SK-N-SH (cell line): ENCODE data around the gene DNAH11. TPM values are rescaled to one million over a fixed set of nuclear protein-coding genes. Genes with fewer than 3 reads are reported as not detected.

Source experiments
- CTCF ChIA-PET: fragments of 300-600, 350-600 bp; formaldehyde crosslinking; extraction: SDS; loops from one replicate; lab custom pipeline; 2021; lab: Yijun Ruan, JAX
- POLR2A ChIA-PET: fragments of 350-600 bp; sonication (Branson Sonifier 250); formaldehyde crosslinking; extraction: SDS; loops from one replicate; lab custom pipeline; 2020; ENCODE audit warnings: antibody characterized with exemption, inconsistent platforms; lab: Yijun Ruan, JAX
- DNase-seq: peaks from one replicate; pipeline ENCODE4 v3.0.0; 2012
- H2AFZ ChIP-seq: fragments of 200-600 bp; sonication (generic); 2 replicates; pipeline ENCODE4 v1.8.1; 2016; ENCODE audit warnings: antibody characterized with exemption, mild to moderate bottlenecking, low read depth
- H3F3A ChIP-seq: fragments of 200-600 bp; sonication (generic); replicated peaks from 2 replicates; pipeline ENCODE3; 2016; ENCODE audit warnings: antibody characterized with exemption, mild to moderate bottlenecking; ENCODE audit not compliant: insufficient read depth
- H3K27ac ChIP-seq, 2 experiments: fragments of 200-500 bp in 1 of 2; fragments of 200-600 bp in 1 of 2; sonication (Bioruptor generic) in 1 of 2; sonication (generic), shearing (Covaris generic) in 1 of 2; 2 replicates each; pipeline versions ENCODE4 v1.5.1 to v1.6.1; 2014 to 2016; ENCODE audit warnings: low read depth in 2 of 2, inconsistent platforms in 1 of 2, low read length in 1 of 2, mild to moderate bottlenecking in 1 of 2, mixed read lengths in 1 of 2
- H3K27me3 ChIP-seq: fragments of 200-600 bp; sonication (generic), shearing (Covaris generic); 2 replicates; pipeline ENCODE4 v1.6.1; 2016; ENCODE audit warnings: mixed run types; ENCODE audit not compliant: insufficient read depth
- H3K36me3 ChIP-seq, 2 experiments: fragments of 200-500 bp in 1 of 2; fragments of 200-600 bp in 1 of 2; sonication (Bioruptor generic) in 1 of 2; sonication (generic) in 1 of 2; replicated peaks in 1 of 2; 2 replicates each; pipeline versions ENCODE3 to v1.5.1; 2014 to 2016; ENCODE audit warnings: low read length in 1 of 2, mild to moderate bottlenecking in 1 of 2; ENCODE audit not compliant: insufficient read depth in 2 of 2, control insufficient read depth in 1 of 2
- H3K4me1 ChIP-seq, 2 experiments: fragments of 200-500 bp in 1 of 2; fragments of 200-600 bp in 1 of 2; sonication (Bioruptor generic) in 1 of 2; sonication (generic), shearing (Covaris generic) in 1 of 2; 2 replicates each; pipeline versions ENCODE4 v1.5.1 to v1.6.1; 2014 to 2016; ENCODE audit warnings: low read depth in 1 of 2, low read length in 1 of 2, mixed run types in 1 of 2; ENCODE audit not compliant: insufficient read depth in 2 of 2, control insufficient read depth in 1 of 2
- H3K4me2 ChIP-seq: fragments of 200-600 bp; sonication (generic), shearing (Covaris generic); 2 replicates; pipeline ENCODE4 v1.6.1; 2017; ENCODE audit warnings: mixed run types
- H3K4me3 ChIP-seq, 2 experiments: fragments of 200-500 bp in 1 of 2; fragments of 200-600 bp in 1 of 2; sonication (Bioruptor generic) in 1 of 2; sonication (generic), shearing (Covaris generic) in 1 of 2; 2 replicates each; pipeline versions ENCODE4 v1.5.1 to v1.8.1; 2014 to 2016; ENCODE audit warnings: low read depth in 2 of 2, inconsistent platforms in 1 of 2, low read length in 1 of 2, mild to moderate bottlenecking in 1 of 2, mixed read lengths in 1 of 2, moderate library complexity in 1 of 2
- H3K79me2 ChIP-seq: fragments of 200-600 bp; sonication (generic); 2 replicates; pipeline ENCODE4 v1.8.1; 2017; ENCODE audit warnings: mild to moderate bottlenecking; ENCODE audit not compliant: insufficient read depth
- H3K9ac ChIP-seq: fragments of 200-600 bp; sonication (generic); 2 replicates; pipeline ENCODE4 v1.6.1; 2017; ENCODE audit warnings: mixed run types
- H3K9me2 ChIP-seq: fragments of 200-600 bp; sonication (generic); 2 replicates; pipeline ENCODE4 v1.6.1; 2017; ENCODE audit warnings: mixed run types
- H3K9me3 ChIP-seq: fragments of 200-600 bp; sonication (generic); 2 replicates; pipeline ENCODE4 v1.6.1; 2017; ENCODE audit warnings: mixed run types, mild to moderate bottlenecking, moderate library complexity
- H4K20me1 ChIP-seq: fragments of 200-600 bp; sonication (generic); 2 replicates; pipeline ENCODE4 v1.6.1; 2017; ENCODE audit warnings: mild to moderate bottlenecking, mixed run types; ENCODE audit not compliant: insufficient read depth
- ELF1 ChIP-seq: IDR thresholded peaks from 2 replicates; pipeline ENCODE4 v1.4.0; 2012
- EZH2phosphoT487 ChIP-seq: fragments of 200-600 bp; sonication (generic); IDR thresholded peaks from 2 replicates; pipeline ENCODE4 v1.6.1; 2017; ENCODE audit warnings: low read depth, mixed run types, mild to moderate bottlenecking, antibody characterized with exemption, moderate library complexity, borderline replicate concordance
- MEF2A ChIP-seq: IDR thresholded peaks from 2 replicates; pipeline ENCODE4 v1.4.0; 2012; ENCODE audit warnings: low read depth, borderline replicate concordance
- MXI1 ChIP-seq: IDR thresholded peaks from 2 replicates; pipeline ENCODE4 v1.6.1; 2012; ENCODE audit warnings: mild to moderate bottlenecking, low read depth, low read length, improper control_type of control experiment
- RAD21 ChIP-seq: IDR thresholded peaks from 2 replicates; pipeline ENCODE4 v1.6.1; 2012; ENCODE audit warnings: mild to moderate bottlenecking, low read length
- TAF1 ChIP-seq: IDR thresholded peaks from 2 replicates; pipeline ENCODE4 v1.6.1; 2012; ENCODE audit warnings: low read depth, mild to moderate bottlenecking, low read length, moderate library complexity, borderline replicate concordance
- TEAD4 ChIP-seq: IDR thresholded peaks from 2 replicates; pipeline ENCODE4 v1.4.0; 2012; ENCODE audit warnings: mild to moderate bottlenecking, borderline replicate concordance; ENCODE audit not compliant: insufficient read depth
- WGBS: methylation state at CpG from one replicate; pipeline ENCODE4 v1.1.6; 2017; ENCODE audit warnings: low lambda C conversion rate; 5-methylcytosine and 5-hydroxymethylcytosine counted together
- polyA plus RNA-seq, 3 experiments: library from polyadenylated mRNA; depleted of rRNA; stranded (reverse); fragments of >200 nt; gene quantifications; 2 replicates each; pipeline ENCODE4 v1.2.3, GENCODE V29; 2012
- TF ChIP-seq, protein P1 (sequence below): IDR thresholded peaks from 2 replicates; pipeline ENCODE4 v1.6.1; 2012; ENCODE audit warnings: mild to moderate bottlenecking, low read depth, low read length, moderate library complexity
- TF ChIP-seq, protein P2 (sequence below): fragments of 150-350 bp; IDR thresholded peaks from 2 replicates; pipeline ENCODE4 v1.6.1; 2017; ENCODE audit warnings: antibody characterized with exemption, low read length, low read depth, borderline replicate concordance
- TF ChIP-seq, protein P3 (sequence below): IDR thresholded peaks from 2 replicates; pipeline ENCODE4 v1.4.0; 2012; ENCODE audit warnings: low read depth

DNAH11 gene
- polyA plus RNA-seq, 1 of the 3 experiments (the other 2 are of a cell fraction): 0.77 TPM

DNA sequence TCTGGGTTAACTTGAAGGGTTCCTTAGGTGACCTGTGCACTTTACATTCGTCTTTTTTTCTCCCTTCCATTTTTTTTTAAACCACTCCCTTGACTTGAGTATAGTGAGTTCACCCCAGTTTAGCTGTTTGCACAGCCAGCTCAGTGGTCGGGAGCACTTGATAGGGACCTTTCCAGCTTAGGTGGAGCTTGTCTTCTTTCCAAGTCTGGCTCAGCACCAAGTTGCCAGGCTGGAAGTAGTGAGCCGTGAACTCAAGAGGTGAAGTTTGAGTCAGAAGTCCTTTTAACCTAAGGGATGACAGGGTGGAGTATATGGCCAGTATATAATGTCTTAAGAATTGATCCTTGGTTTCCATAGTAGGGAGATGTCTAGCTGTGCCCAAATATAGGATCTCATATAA is 7.2 kb downstream of the DNAH11 start:
- TF ChIP-seq, protein P1, sequence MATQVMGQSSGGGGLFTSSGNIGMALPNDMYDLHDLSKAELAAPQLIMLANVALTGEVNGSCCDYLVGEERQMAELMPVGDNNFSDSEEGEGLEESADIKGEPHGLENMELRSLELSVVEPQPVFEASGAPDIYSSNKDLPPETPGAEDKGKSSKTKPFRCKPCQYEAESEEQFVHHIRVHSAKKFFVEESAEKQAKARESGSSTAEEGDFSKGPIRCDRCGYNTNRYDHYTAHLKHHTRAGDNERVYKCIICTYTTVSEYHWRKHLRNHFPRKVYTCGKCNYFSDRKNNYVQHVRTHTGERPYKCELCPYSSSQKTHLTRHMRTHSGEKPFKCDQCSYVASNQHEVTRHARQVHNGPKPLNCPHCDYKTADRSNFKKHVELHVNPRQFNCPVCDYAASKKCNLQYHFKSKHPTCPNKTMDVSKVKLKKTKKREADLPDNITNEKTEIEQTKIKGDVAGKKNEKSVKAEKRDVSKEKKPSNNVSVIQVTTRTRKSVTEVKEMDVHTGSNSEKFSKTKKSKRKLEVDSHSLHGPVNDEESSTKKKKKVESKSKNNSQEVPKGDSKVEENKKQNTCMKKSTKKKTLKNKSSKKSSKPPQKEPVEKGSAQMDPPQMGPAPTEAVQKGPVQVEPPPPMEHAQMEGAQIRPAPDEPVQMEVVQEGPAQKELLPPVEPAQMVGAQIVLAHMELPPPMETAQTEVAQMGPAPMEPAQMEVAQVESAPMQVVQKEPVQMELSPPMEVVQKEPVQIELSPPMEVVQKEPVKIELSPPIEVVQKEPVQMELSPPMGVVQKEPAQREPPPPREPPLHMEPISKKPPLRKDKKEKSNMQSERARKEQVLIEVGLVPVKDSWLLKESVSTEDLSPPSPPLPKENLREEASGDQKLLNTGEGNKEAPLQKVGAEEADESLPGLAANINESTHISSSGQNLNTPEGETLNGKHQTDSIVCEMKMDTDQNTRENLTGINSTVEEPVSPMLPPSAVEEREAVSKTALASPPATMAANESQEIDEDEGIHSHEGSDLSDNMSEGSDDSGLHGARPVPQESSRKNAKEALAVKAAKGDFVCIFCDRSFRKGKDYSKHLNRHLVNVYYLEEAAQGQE: no peak
- no peak for TF ChIP-seq TAF1
- TF ChIP-seq, protein P2, sequence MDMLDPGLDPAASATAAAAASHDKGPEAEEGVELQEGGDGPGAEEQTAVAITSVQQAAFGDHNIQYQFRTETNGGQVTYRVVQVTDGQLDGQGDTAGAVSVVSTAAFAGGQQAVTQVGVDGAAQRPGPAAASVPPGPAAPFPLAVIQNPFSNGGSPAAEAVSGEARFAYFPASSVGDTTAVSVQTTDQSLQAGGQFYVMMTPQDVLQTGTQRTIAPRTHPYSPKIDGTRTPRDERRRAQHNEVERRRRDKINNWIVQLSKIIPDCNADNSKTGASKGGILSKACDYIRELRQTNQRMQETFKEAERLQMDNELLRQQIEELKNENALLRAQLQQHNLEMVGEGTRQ: no peak
- no peak for TF ChIP-seq MXI1
- TF ChIP-seq RAD21: no peak
- no peak for TF ChIP-seq TEAD4
- no peak for TF ChIP-seq MEF2A
- TF ChIP-seq EZH2phosphoT487: no peak
- TF ChIP-seq, protein P3, sequence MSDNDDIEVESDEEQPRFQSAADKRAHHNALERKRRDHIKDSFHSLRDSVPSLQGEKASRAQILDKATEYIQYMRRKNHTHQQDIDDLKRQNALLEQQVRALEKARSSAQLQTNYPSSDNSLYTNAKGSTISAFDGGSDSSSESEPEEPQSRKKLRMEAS: no peak
- TF ChIP-seq ELF1: no peak
- H2AFZ ChIP-seq: no peak overlapping the region
- no peak overlapping the region for H3K9ac ChIP-seq
- H3F3A ChIP-seq: no peaks in the 10 kb centered on the region
- H3K79me2 ChIP-seq: no peaks in the 10 kb centered on the region
- H3K27me3 ChIP-seq: peaks cover 17% of the 10 kb centered on the region
- H4K20me1 ChIP-seq: no peaks in the 10 kb centered on the region
- no peaks in the 10 kb centered on the region for H3K4me1 ChIP-seq
- POLR2A ChIA-PET: no interaction called here
- no peak overlapping the region for H3K4me3 ChIP-seq
- H3K27ac ChIP-seq: no peak overlapping the region
- no peak for DNase-seq
- no peaks in the 10 kb centered on the region for H3K36me3 ChIP-seq
- no peaks in the 10 kb centered on the region for H3K9me2 ChIP-seq
- H3K4me2 ChIP-seq: no peak overlapping the region
- H3K9me3 ChIP-seq: no peaks in the 10 kb centered on the region
- CTCF ChIA-PET: no interaction called here
- 11% methylated on average over 3 of the region's 3 CpGs for WGBS

DNA sequence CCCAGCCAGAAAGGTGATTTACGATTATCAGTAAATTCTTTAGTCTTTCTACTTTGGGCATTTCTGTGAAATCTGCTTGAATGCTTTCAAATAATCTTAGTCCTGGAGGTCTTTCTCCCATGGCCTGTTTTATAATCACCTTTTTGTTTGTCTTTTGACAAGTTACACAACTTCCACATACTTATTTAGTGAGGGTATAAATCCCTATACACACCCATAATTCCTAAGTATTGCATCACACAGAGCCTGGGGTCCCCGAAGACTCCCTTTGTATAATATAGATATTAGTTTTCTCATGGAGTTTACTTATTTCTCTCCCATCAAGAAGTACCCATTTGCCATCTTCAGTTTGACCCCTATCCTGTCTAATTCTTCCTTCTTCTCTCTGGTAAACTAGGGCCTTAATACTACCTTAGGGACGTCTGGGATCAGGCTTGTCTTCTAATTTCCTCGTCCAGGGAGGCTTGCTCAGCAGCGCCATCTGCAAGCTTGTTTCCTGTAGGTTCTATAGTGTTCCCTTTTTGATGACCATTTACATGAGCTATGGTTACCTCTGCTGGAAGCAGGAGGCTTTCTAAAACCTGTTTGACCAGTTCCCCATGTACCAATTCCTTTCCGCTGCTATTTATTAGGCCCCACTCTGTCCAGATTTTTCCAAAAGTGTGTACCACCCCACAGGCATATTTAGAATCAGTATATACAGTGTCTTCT is 8.1 kb downstream of the DNAH11 start:
- WGBS: 12% methylated on average over 6 of the region's 6 CpGs
- Histone ChIP-seq H3F3A (no peaks in the 10 kb centered on the region), H3K4me1 (no peaks in the 10 kb centered on the region), H4K20me1 (no peaks in the 10 kb centered on the region), H3K4me2 (no peak overlapping the region), H3K9me3 (no peaks in the 10 kb centered on the region), H3K36me3 (no peaks in the 10 kb centered on the region), H2AFZ (no peak overlapping the region), H3K79me2 (no peaks in the 10 kb centered on the region), H3K9ac (no peak overlapping the region), H3K27me3 (peaks cover 16% of the 10 kb centered on the region; the same call in 1 of the 2 replicates), H3K9me2 (no peaks in the 10 kb centered on the region), H3K27ac (no peak overlapping the region), H3K4me3 (no peak overlapping the region)
- DNase-seq: no peak
- TF ChIP-seq, protein P2: no peak
- POLR2A ChIA-PET: no interaction called here
- CTCF ChIA-PET: interaction anchor here (1.2 to 1.5 kb wide), 2 partner anchors 16 to 26 kb away, joined by 3 to 4 read pairs; no protein-coding TSS in a partner anchor
